Large intestine (tissue), 3 donors: ENCODE results near the gene GAB1. TPM values are rescaled to one million over a fixed set of nuclear protein-coding genes. Genes with fewer than 3 reads are reported as not detected.

Source experiments
- DNase-seq, 2 donors: peaks; one replicate each; pipeline versions ENCODE4 v3.0.0 to v3.0.0-alpha.2; 2013
- H3K27ac ChIP-seq: one replicate; pipeline ENCODE4 v1.5.1; 2013; ENCODE audit warnings: low read length
- H3K27me3 ChIP-seq: 2 replicates; pipeline ENCODE4 v1.6.1; 2013; ENCODE audit warnings: low read length; ENCODE audit not compliant: control insufficient read depth, insufficient read depth
- H3K36me3 ChIP-seq: 2 replicates; pipeline ENCODE4 v1.6.1; 2013; ENCODE audit warnings: low read length; ENCODE audit not compliant: control insufficient read depth, insufficient read depth
- H3K4me1 ChIP-seq: one replicate; pipeline ENCODE4 v1.6.1; 2013; ENCODE audit warnings: low read length; ENCODE audit not compliant: control insufficient read depth, insufficient read depth
- H3K4me3 ChIP-seq: one replicate; pipeline ENCODE4 v1.5.1; 2013; ENCODE audit warnings: low read length
- H3K9me3 ChIP-seq: one replicate; pipeline ENCODE4 v1.6.1; 2013; ENCODE audit warnings: mild to moderate bottlenecking, low read depth, low read length, moderate library complexity; ENCODE audit not compliant: control insufficient read depth
- WGBS: methylation state at CpG from one replicate; pipeline ENCODE4 v1.1.5; 2013; ENCODE audit warnings: low lambda C conversion rate; ENCODE audit not compliant: insufficient coverage; 5-methylcytosine and 5-hydroxymethylcytosine counted together
- polyA plus RNA-seq: library from polyadenylated mRNA; unstranded; fragments of 120-200 nt; gene quantifications from one replicate; pipeline ENCODE4 v1.2.1, GENCODE V29; 2013

GAB1 gene
- polyA plus RNA-seq, 1 donor = 69.2 TPM

DNA sequence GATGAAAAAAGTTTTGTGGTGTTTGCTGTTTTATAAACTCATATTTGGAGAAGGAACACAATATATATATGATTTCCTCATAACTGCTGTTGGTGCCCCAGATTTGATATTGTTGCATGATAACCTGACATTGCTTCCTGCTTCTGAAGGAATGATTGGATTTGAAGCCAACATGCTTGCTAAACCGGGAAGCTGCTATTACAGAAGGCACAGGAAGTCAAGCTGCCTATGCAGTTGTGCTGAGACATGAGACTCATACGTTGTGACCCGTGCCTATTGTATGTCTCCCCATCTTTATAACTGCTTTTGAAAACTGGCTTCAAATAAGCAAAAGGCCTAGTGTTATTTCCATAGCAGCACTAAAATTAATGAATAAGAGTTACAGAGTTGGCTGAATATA, 32.9 kb downstream of the GAB1 start:
- Histone ChIP-seq H3K9me3 (no peaks in the 10 kb centered on the region), H3K36me3 (peaks cover 2% of the 10 kb centered on the region), H3K27me3 (no peaks in the 10 kb centered on the region), H3K4me3 (no peak overlapping the region), H3K27ac (no peak overlapping the region), H3K4me1 (no peaks in the 10 kb centered on the region)
- no peak for DNase-seq
- no CpG with 5 or more reads among the region's 3 CpGs for WGBS

DNA sequence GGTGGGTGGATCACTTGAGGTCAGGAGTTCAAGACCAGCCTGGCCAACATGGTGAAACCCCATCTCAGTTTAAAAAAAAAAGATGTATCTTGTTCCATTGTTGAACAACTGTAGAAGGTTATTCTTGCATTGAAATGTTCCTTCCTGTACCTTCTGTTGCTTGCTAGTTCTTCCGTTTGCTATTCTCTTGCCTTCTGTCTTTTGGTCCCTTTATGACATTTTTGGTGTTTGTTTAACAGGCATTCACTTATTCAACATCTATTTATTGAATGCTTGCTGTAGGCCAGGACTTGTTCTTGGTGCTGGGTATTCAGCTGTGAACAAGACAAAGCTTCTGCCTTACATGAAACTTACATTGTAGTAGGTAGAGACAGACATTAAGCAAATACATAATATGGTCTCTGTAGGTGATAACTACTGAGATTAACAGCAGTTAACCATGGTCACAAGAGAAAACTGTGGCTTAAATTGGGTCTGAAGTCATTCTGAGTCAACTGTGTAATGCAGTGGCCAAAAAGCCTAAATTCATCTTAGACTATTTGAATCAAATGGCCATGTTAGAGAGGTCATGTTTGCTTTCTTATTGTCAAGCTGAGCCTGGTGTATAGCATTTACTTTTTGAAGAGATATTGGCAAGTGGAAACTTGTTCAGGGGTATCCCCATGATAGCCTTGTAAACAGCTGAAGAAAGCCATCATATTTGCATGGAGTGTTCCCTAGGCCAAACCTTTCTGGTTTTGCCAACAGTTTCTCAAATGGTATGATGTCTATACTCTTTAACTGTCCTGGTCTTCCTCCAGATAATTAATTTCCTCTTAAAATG, 35.6 kb downstream of the GAB1 start:
- H3K27ac ChIP-seq = no peak overlapping the region
- H3K9me3 ChIP-seq = no peaks in the 10 kb centered on the region
- no peak for DNase-seq
- H3K4me1 ChIP-seq = no peaks in the 10 kb centered on the region
- no peaks in the 10 kb centered on the region for H3K27me3 ChIP-seq
- no CpG with 5 or more reads among the region's 1 CpG for WGBS
- H3K4me3 ChIP-seq = no peak overlapping the region
- H3K36me3 ChIP-seq = peaks cover 2% of the 10 kb centered on the region

DNA sequence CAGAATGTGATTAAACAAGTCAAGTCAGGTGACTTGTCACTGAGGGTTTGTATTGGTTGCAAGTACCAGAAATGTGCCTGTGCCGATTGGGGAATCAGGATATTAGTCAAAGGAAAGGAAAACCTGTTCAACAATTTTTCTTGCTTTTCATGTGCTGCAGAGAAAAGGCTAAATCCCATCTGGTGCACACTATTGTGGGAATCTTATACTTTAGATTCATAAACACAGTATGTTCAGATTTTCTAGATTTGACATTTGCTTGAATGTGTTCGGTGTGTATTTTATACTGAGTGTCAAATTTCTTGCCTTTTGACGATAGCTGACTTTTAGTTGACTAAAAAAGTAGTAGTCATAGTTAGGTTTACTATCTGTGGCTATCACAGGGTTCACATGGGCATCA, 37.6 kb downstream of the GAB1 start:
- Histone ChIP-seq H3K9me3 (no peaks in the 10 kb centered on the region), H3K27ac (no peak overlapping the region), H3K4me1 (peaks cover 4% of the 10 kb centered on the region), H3K27me3 (no peaks in the 10 kb centered on the region), H3K36me3 (peaks cover 2% of the 10 kb centered on the region), H3K4me3 (no peak overlapping the region)
- no peak for DNase-seq
- WGBS = no CpG with 5 or more reads among the region's 3 CpGs

DNA sequence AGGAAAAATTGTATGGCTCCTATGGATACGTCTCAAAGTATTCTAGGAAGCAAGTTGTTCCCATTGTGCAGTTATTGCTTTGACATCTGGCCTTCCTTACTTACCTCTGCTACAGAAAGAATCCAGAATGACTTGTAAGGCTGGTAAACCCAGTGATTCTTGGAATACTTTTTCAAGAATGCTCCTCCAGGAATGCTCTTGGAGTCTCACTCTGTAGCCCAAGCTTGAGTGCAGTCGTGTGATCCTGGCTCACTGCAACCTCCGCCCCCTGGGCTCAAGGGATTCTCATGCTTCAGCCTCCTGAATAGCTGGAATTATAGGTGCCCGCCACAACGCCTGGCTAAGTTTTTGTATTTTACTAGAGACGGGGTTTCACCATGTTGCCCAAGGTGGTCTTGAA, 38.1 kb downstream of the GAB1 start:
- no CpG with 5 or more reads among the region's 6 CpGs for WGBS
- no peak overlapping the region for H3K4me3 ChIP-seq
- no peaks in the 10 kb centered on the region for H3K36me3 ChIP-seq
- no peak for DNase-seq
- H3K9me3 ChIP-seq = no peaks in the 10 kb centered on the region
- no peak overlapping the region for H3K27ac ChIP-seq
- peaks cover 4% of the 10 kb centered on the region for H3K4me1 ChIP-seq
- H3K27me3 ChIP-seq = no peaks in the 10 kb centered on the region

DNA sequence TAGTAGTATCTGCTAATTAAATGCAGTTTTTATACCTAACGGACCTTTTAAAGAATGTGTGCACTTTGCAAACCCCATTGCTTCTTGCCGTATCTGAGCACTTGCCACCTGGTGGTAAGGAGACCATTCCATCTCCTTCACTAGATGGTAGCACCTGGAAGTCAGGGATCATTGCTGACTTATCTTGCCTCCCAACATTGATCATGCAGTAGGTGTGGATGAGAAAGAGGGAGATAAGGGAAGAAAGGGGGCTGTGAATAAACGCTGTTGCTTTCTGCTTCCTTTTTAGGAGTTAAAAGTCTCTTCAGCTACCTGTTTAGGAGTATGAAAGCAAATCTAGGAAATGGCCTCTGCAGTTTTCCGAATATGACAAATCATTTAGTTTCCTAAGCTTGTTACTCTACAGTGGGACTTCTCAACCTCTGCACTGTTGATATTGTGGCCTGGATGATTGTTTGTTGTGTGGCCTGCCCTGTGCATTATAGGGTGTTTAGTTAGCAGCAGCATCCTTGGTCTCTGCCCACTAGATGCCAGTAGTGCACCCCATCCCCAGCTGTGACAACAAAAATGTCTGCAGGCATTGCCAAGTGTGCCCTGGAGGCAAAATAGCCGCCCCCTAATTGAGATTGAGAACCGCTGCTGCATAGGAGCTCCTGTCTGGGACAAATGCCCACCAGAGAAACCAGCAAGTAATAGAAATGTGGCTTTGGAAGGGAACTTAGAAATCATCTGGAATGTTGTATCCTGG, 38.8 kb downstream of the GAB1 start:
- peaks cover 4% of the 10 kb centered on the region for H3K4me1 ChIP-seq
- no peak for DNase-seq
- no peaks in the 10 kb centered on the region for H3K36me3 ChIP-seq
- no peak overlapping the region for H3K4me3 ChIP-seq
- H3K9me3 ChIP-seq = no peaks in the 10 kb centered on the region
- no peaks in the 10 kb centered on the region for H3K27me3 ChIP-seq
- 83% methylated on average over 1 of the region's 6 CpGs for WGBS
- H3K27ac ChIP-seq = no peak overlapping the region

DNA sequence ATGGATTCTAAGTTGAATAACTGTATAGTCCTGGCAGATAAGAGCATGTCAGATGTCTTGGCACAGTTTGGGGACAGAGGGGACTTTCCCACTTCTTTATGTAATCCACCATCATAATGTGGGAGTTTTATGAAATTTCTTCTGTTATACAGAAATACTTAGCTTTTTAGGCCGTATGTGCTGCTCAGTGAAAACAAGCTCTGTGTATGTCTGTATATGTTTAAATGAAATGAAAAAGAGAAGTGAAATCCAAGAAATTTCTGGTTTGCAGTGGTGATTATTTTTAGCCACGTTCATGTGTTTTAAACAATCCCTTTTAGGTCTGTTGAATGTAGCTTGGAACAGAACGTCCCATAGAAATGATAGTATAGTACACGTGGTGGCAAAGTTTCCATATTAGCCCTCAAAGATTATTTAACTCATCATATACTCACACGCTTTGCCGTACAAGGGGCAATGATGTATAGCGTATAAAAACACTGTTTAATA, 41.0 kb downstream of the GAB1 start:
- Histone ChIP-seq H3K4me3 (no peak overlapping the region), H3K4me1 (peaks cover 14% of the 10 kb centered on the region), H3K27ac (no peak overlapping the region), H3K9me3 (no peaks in the 10 kb centered on the region), H3K27me3 (no peaks in the 10 kb centered on the region), H3K36me3 (no peaks in the 10 kb centered on the region)
- DNase-seq = no peak
- WGBS = 68% methylated on average over 2 of the region's 7 CpGs

DNA sequence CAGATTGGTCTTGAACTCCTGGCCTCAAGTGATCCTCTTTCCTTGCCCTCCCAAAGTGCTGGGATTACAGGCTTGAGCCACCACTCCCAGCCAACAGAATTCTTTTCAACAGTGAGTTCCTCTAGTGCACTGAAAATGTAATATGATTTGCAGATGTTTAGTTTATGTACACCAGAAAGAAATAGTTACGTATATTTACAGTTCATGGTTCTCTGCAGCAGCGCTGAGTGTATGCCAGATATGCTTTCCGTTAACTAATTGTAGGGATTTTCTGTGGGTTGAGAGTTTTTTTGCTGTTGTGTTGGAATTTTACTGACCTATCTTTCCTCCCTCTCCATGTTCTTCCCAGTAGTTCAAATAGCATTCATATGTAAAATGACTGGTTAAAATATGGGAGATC, 44.0 kb downstream of the GAB1 start:
- no CpG with 5 or more reads among the region's 3 CpGs for WGBS
- DNase-seq = no peak
- no peaks in the 10 kb centered on the region for H3K9me3 ChIP-seq
- peak overlapping the region; percentile 34 for H3K27ac ChIP-seq
- no peaks in the 10 kb centered on the region for H3K27me3 ChIP-seq
- H3K36me3 ChIP-seq = peaks cover 3% of the 10 kb centered on the region
- H3K4me3 ChIP-seq = no peak overlapping the region
- peaks cover 14% of the 10 kb centered on the region for H3K4me1 ChIP-seq

DNA sequence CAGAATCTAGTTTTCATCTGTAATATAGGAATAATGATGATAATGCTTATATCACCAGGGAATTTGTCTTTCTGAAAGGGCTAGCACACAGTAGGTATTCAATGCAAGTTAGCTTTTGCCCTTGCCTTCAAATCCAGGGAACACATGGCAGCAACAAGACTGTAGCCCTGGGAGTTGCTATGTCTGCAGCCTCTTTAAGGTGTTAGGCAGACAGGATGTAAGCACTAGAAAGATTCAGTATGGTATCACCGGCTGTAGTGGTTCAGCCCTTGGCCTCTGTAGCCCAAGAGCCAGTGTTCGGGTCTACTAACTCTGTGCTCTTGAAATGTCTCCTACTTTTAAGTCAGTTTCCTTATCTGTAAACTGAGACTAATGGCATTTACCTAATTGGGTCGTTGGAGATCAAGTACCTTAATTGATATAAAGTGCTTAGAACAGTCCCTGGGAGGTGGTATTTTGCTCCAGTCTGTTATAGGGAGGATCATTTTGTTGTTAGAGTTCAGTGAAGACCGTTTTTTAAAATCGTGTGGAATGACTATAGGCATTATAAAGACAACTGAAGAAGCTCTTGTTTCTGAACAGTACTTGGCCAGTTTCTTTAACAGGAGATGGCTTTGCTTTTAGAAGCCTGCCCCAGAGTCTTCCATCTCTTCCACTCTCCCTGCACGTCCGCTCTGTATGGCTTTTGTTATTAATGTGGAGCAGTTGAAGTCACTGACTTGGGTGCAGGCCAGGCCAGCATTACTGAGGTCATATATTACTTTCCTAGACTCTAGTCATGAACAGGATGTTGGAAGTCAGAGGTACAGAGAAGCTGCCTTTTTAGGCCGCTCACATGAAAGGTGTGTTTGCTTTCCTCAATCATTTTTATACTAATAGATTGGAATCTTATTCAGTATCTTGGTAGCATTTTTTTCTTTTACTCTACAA, 44.8 kb downstream of the GAB1 start:
- Histone ChIP-seq H3K27ac (peak overlapping the region; percentile 66), H3K36me3 (peaks cover 3% of the 10 kb centered on the region), H3K4me3 (no peak overlapping the region), H3K27me3 (no peaks in the 10 kb centered on the region), H3K4me1 (peaks cover 17% of the 10 kb centered on the region), H3K9me3 (no peaks in the 10 kb centered on the region)
- DNase-seq = peak; percentile 61 to 63
- WGBS = 83% methylated on average over 1 of the region's 8 CpGs

DNA sequence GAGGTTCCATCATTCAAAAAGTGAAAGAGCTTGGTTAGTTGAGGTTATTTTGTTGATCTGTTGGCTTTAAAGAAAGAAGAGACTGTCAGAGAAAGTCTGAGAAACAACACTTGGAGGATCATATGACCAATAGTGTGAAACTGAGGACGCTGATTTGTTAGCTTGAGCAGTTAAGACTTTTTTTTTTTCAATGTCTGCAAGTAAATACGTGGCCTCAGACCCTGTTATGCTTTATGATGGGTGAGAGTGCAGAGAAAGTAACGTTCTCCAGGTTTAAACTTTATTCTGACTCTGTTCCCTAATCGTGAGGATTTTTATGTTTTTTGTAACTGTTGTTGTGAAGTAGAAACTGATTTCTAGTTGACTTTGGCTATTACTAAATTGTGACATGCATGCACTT, 45.9 kb downstream of the GAB1 start:
- Histone ChIP-seq H3K4me1 (peaks cover 19% of the 10 kb centered on the region), H3K27me3 (no peaks in the 10 kb centered on the region), H3K36me3 (peaks cover 3% of the 10 kb centered on the region), H3K9me3 (no peaks in the 10 kb centered on the region), H3K4me3 (no peak overlapping the region), H3K27ac (peak overlapping the region; percentile 66)
- DNase-seq = peak in 1 of 2 donors; percentile 46
- no CpG with 5 or more reads among the region's 4 CpGs for WGBS

DNA sequence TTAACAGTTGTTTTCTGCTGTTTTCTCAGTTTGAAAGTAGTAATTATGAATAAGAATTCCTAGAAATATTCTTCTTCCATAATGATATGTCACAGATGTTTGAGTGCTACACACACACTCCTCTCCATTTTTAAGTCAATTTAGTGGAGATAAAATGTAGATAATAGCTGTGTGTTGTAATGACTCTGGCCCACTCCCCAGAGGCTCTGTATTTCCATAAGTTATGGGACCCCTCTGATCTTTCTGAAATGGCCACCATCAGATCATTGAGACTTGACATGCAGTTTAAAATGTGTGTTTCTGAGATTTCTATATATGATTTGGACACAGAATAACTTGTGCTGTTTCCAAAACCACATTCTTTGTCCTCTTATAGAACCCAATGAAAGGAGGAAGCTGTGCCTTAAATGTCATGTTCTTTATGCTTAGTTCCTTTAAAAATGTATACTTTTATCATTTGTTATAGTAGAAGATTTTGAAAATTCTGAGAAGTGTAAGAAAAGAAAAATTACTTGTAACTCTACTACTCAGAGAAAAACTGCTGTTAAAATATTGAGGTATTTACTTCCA, 46.4 kb downstream of the GAB1 start:
- Histone ChIP-seq H3K9me3 (no peaks in the 10 kb centered on the region), H3K36me3 (peaks cover 3% of the 10 kb centered on the region), H3K27ac (peak overlapping the region; percentile 66), H3K27me3 (no peaks in the 10 kb centered on the region), H3K4me1 (peaks cover 19% of the 10 kb centered on the region), H3K4me3 (no peak overlapping the region)
- DNase-seq = no peak
